LNCAP (cell line): Measurements from ENCODE around the gene TRIM52.

Experiments
- TF ChIP-seq, protein P1 (sequence below): fragments of 450-650 bp; IDR thresholded peaks from 2 replicates; pipeline ENCODE4 v1.5.1; 2017; ENCODE audit warnings: mild to moderate bottlenecking

The TRIM52 gene

DNA sequence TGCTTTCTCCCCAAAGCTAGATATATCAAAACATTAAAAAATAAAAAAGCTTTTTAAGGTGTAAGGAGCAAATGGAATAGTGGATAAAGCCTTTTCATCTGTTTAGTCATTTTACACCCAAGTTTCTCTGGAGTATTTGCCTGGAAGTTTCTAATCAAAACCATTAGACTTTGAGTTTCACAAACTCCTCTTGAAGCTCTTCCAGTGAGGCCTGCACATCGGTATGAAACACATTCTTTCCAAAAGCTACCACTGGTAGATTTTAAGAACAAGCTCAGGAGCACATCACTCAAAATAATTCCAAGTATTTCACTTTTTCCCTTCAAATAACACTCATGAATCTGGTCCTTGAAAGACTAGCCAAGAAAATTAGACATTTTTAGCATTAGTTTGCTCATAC lies 5.7 kb downstream of the TRIM52 start:
- TF ChIP-seq, protein P1, sequence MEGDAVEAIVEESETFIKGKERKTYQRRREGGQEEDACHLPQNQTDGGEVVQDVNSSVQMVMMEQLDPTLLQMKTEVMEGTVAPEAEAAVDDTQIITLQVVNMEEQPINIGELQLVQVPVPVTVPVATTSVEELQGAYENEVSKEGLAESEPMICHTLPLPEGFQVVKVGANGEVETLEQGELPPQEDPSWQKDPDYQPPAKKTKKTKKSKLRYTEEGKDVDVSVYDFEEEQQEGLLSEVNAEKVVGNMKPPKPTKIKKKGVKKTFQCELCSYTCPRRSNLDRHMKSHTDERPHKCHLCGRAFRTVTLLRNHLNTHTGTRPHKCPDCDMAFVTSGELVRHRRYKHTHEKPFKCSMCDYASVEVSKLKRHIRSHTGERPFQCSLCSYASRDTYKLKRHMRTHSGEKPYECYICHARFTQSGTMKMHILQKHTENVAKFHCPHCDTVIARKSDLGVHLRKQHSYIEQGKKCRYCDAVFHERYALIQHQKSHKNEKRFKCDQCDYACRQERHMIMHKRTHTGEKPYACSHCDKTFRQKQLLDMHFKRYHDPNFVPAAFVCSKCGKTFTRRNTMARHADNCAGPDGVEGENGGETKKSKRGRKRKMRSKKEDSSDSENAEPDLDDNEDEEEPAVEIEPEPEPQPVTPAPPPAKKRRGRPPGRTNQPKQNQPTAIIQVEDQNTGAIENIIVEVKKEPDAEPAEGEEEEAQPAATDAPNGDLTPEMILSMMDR = no peak

DNA sequence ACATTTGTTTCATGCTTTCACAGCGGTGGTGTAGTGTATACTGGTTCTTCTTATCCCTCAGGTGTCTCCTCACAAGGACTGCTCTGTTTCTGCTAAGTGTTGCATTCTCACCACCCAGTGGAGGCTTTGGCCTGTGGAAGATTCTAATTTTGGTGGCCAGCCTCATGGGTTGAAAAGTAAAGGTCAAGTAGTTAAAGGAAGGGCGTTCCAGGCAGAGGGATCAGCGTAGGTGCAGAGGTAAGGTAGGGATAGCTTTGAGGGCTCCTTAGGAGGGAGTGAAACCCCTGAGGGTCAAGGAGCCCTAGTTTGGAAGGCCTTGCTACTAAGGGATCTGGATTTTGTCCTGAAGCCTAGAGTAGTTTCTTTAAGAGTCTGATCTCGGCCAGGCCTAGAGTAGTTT lies 12.7 kb downstream of the TRIM52 start:
- TF ChIP-seq, protein P1 = no peak

GRCh38 chr5:181246276-181247049 lies 14.5 kb downstream of the TRIM52 start:
- TF ChIP-seq, protein P1 = no peak

DNA sequence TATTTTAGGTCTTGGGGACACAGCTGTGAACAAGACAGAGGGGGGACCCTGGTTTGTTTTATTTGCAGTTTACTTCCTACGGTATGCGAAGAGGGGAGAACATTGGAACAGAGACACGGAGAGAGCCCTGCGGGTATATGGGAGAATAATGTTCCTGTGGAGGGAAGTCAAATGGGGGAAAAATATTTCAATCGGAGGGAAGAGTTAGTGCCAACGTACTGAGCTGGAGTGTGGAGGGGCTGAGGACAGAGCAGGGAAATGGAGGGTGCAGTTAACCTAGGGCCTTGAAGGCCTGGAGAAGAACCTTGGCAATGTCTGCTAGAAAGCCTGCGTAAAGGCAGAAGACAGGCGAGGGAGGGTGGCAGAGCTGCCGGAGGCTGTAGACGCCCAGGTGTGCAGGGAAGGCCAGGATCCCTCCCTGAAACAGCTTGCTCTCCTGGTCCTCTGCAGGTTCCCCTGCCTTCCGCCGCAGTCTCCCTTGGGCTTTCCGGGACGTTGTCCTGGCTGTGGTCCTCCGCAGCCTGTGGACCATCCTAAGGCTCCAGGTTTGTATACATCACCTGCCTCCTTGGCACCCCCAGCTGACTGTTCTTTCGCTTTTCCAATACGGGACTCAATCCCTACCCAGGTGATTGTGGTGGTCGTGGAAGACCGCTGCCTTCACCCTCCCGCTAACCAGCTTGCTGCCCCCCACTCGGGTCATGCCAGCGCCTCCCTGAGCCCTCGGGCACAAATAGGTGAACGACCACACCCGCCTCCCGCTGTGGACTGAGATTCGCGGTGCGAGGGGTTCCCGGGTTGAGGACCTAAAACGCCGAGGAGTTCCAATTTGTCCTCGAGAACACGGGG lies 15.3 kb downstream of the TRIM52 start:
- TF ChIP-seq, protein P1 = no peak

- TF ChIP-seq, protein P1 = no peak
Measured at GRCh38 chr5:181243564-181244343, 17.2 kb downstream of the TRIM52 start, which contains the start of gene RACK1. RACK1 (minus strand) TSS chr5:181243906; CDS start chr5:181243800, 106 bp downstream.

DNA sequence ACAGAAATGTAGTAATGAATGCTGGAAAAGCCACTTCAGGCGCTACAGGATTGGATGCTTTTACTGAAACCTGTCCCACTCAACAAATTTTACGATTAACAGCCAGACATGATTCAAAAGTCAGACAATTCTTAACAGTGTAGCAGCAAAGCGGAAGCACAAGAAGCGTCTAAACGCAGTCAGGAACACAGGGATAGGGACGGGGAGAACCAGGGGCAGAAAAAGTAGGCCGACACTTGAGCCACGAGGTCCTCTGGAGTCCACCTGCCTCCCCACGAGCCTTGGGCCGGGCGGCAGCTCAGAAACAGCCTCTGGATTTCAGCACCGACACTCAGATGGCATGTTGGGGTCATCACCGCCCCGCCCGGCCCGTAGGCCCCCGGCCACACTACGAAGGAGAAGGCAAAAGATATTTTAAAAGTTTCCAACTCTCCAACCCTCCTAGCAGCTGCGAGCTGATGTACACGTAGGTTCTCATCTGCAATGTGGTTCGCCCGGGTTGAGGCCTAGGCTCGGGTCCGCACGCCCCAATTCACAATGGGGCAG lies 17.9 kb downstream of the TRIM52 start:
- TF ChIP-seq, protein P1 = no peak

GRCh38 chr5:181242031-181242451 lies 18.9 kb downstream of the TRIM52 start:
- TF ChIP-seq, protein P1 = no peak
